Measurements from ENCODE around the gene FAM32A.

Gene FAM32A

GRCh38 chr19:16226878-16227836, 41.9 kb downstream of the FAM32A start:
- TF ChIP-seq CTCF (IDR thresholded peaks at IDR 0.05) (no peak), ZFX (IDR thresholded peaks at IDR 0.05; ENCODE audit: borderline replicate concordance) (no peak)
- H3K27ac ChIP-seq = no peak overlapping the region

GRCh38 chr19:16227837-16228636, 42.8 kb downstream of the FAM32A start:
- TF ChIP-seq ZFX (IDR thresholded peaks at IDR 0.05; ENCODE audit: borderline replicate concordance) (no peak), CTCF (IDR thresholded peaks at IDR 0.05) (no peak)
- H3K27ac ChIP-seq = no peak overlapping the region

GRCh38 chr19:16228637-16229321, 43.6 kb downstream of the FAM32A start:
- no peak for TF ChIP-seq CTCF (IDR thresholded peaks at IDR 0.05)
- no peak for TF ChIP-seq ZFX (IDR thresholded peaks at IDR 0.05; ENCODE audit: borderline replicate concordance)

GRCh38 chr19:16229322-16229641, 44.1 kb downstream of the FAM32A start:
- H3K27ac ChIP-seq = no peak overlapping the region
- TF ChIP-seq CTCF (IDR thresholded peaks at IDR 0.05) = no peak
- no peak for TF ChIP-seq ZFX (IDR thresholded peaks at IDR 0.05; ENCODE audit: borderline replicate concordance)

More at GRCh38 chr19:16228637-16229321, 43.6 kb downstream of the FAM32A start:
- no peak overlapping the region for H3K27ac ChIP-seq

GRCh38 chr19:16232127-16232526, 46.9 kb downstream of the FAM32A start:
- no peak overlapping the region for H3K27ac ChIP-seq
- TF ChIP-seq CTCF (IDR thresholded peaks at IDR 0.05) (no peak), ZFX (IDR thresholded peaks at IDR 0.05; ENCODE audit: borderline replicate concordance) (no peak)

GRCh38 chr19:16232568-16232967, 47.4 kb downstream of the FAM32A start:
- TF ChIP-seq ZFX (IDR thresholded peaks at IDR 0.05; ENCODE audit: borderline replicate concordance) (no peak), CTCF (IDR thresholded peaks at IDR 0.05) (no peak)
- no peak overlapping the region for H3K27ac ChIP-seq

Measured in 22Rv1 (cell line).